Measurements from ENCODE around the gene MPRIP.
A peak's percentile ranks its signal among the peaks of the same experiment; 100 is the strongest.

Gene MPRIP

GRCh38 chr17:17028878-17029535, 13.2 kb upstream of the MPRIP start:
- no peak for DNase-seq (ENCODE audit: low read depth)

- no peak for DNase-seq (ENCODE audit: low read depth)
These were observed 12.3 kb upstream of the MPRIP start for GRCh38 chr17:17029938-17030337.

GRCh38 chr17:17030515-17031211, 11.6 kb upstream of the MPRIP start:
- no peak for DNase-seq (ENCODE audit: low read depth)

GRCh38 chr17:17032131-17032692, 10.0 kb upstream of the MPRIP start:
- DNase-seq (ENCODE audit: low read depth): no peak

GRCh38 chr17:17033466-17033865, 8.8 kb upstream of the MPRIP start:
- no peak for DNase-seq (ENCODE audit: low read depth)

GRCh38 chr17:17034026-17034425, 8.2 kb upstream of the MPRIP start:
- no peak for DNase-seq (ENCODE audit: low read depth)

GRCh38 chr17:17034496-17035075, 7.7 kb upstream of the MPRIP start:
- DNase-seq (ENCODE audit: low read depth): no peak

GRCh38 chr17:17035490-17035889, 6.8 kb upstream of the MPRIP start:
- DNase-seq (ENCODE audit: low read depth): no peak

- no peak for DNase-seq (ENCODE audit: low read depth)
These were observed 6.2 kb upstream of the MPRIP start for GRCh38 chr17:17035920-17036523.

- DNase-seq (ENCODE audit: low read depth): no peak
These were observed 5.7 kb upstream of the MPRIP start for GRCh38 chr17:17036524-17036998.

- DNase-seq (ENCODE audit: low read depth): no peak
These were observed 2.3 kb upstream of the MPRIP start for GRCh38 chr17:17039911-17040310.

- DNase-seq (ENCODE audit: low read depth): no peak
These were observed 1.2 kb upstream of the MPRIP start for GRCh38 chr17:17041018-17041521.

- DNase-seq (ENCODE audit: low read depth): peak; percentile 91
These were observed 480 bp upstream of the MPRIP start for GRCh38 chr17:17041571-17042383.

- DNase-seq (ENCODE audit: low read depth): peak; percentile 51
These were observed 699 bp downstream of the MPRIP start for GRCh38 chr17:17042851-17043460.

GRCh38 chr17:17043461-17044271, 1.4 kb downstream of the MPRIP start:
- no peak for DNase-seq (ENCODE audit: low read depth)

GRCh38 chr17:17044846-17045561, 2.7 kb downstream of the MPRIP start:
- DNase-seq (ENCODE audit: low read depth): peak; percentile 50

- DNase-seq (ENCODE audit: low read depth): no peak
These were observed 5.8 kb downstream of the MPRIP start for GRCh38 chr17:17048106-17048505.

- no peak for DNase-seq (ENCODE audit: low read depth)
These were observed 8.4 kb downstream of the MPRIP start for GRCh38 chr17:17050346-17051345.
